Measurements from ENCODE around the gene SLC44A3.

GRCh38 chr1:94784190-94784515, 36.0 kb upstream of the SLC44A3 start:
- TF ChIP-seq GATA2 (IDR thresholded peaks at IDR 0.05; ENCODE audit: low read depth, low read length) (no peak), GATA3 (IDR thresholded peaks at IDR 0.05; ENCODE audit: low read depth, low read length) (no peak)
